HT-29 (cell line): ENCODE data around the gene NTM. TPM values are rescaled to one million over a fixed set of nuclear protein-coding genes. Genes with fewer than 3 reads are reported as not detected.

Experiments used
- DNase-seq: peaks from one replicate; pipeline ENCODE4 v3.0.0-alpha.2; 2015; ENCODE audit warnings: low spot score
- total RNA-seq: library from RNA; depleted of rRNA; stranded (reverse); fragments of >200 nt; shearing (Covaris generic); gene quantifications from 2 replicates; pipeline ENCODE4 v1.2.3, GENCODE V29; 2014

NTM gene
- total RNA-seq, 1 experiment from 2014 or later: not detected

GRCh38 chr11:131642756-131643531 is 272.5 kb downstream of the NTM start:
- no peak for DNase-seq

GRCh38 chr11:131644204-131644795 is 273.9 kb downstream of the NTM start:
- DNase-seq: no peak

GRCh38 chr11:131645237-131645636 is 274.8 kb downstream of the NTM start:
- no peak for DNase-seq

- no peak for DNase-seq
These were observed 279.4 kb downstream of the NTM start for GRCh38 chr11:131649856-131650255.

GRCh38 chr11:131652231-131652630 is 281.8 kb downstream of the NTM start:
- no peak for DNase-seq

GRCh38 chr11:131653260-131653659 is 282.8 kb downstream of the NTM start:
- DNase-seq: no peak

GRCh38 chr11:131654849-131655248 is 284.4 kb downstream of the NTM start:
- no peak for DNase-seq

- no peak for DNase-seq
These were observed 285.9 kb downstream of the NTM start for GRCh38 chr11:131656179-131656838.

GRCh38 chr11:131656839-131657211 is 286.4 kb downstream of the NTM start:
- no peak for DNase-seq

- no peak for DNase-seq
These were observed 288.0 kb downstream of the NTM start for GRCh38 chr11:131658414-131658813.

GRCh38 chr11:131658952-131659351 is 288.5 kb downstream of the NTM start:
- no peak for DNase-seq

GRCh38 chr11:131659931-131660330 is 289.5 kb downstream of the NTM start:
- no peak for DNase-seq

GRCh38 chr11:131661132-131661531 is 290.7 kb downstream of the NTM start:
- DNase-seq: no peak

- no peak for DNase-seq
These were observed 292.0 kb downstream of the NTM start for GRCh38 chr11:131662317-131662972.

- no peak for DNase-seq
These were observed 292.6 kb downstream of the NTM start for GRCh38 chr11:131662993-131663392.

- no peak for DNase-seq
These were observed 293.2 kb downstream of the NTM start for GRCh38 chr11:131663405-131664200.

GRCh38 chr11:131664293-131664692 is 293.9 kb downstream of the NTM start:
- DNase-seq: no peak

GRCh38 chr11:131664816-131665215 is 294.4 kb downstream of the NTM start:
- DNase-seq: no peak

GRCh38 chr11:131665344-131665968 is 295.0 kb downstream of the NTM start:
- no peak for DNase-seq

GRCh38 chr11:131666006-131666405 is 295.6 kb downstream of the NTM start:
- no peak for DNase-seq

- DNase-seq: no peak
These were observed 296.2 kb downstream of the NTM start for GRCh38 chr11:131666617-131667016.
